GM12891 (cell line): ENCODE measurements around the gene GLP2R.

Experiments used
- POLR2A ChIP-seq: IDR thresholded peaks from 2 replicates; pipeline ENCODE4 v1.6.1; 2011; ENCODE audit warnings: low read depth, low read length, control low read depth
- POLR2AphosphoS5 ChIP-seq: IDR thresholded peaks from 2 replicates; pipeline ENCODE4 v1.6.1; 2011; ENCODE audit warnings: low read depth, low read length, control low read depth
- TAF1 ChIP-seq: IDR thresholded peaks from 2 replicates; pipeline ENCODE4 v1.6.1; 2011; ENCODE audit warnings: low read depth, low read length, control low read depth

DNA sequence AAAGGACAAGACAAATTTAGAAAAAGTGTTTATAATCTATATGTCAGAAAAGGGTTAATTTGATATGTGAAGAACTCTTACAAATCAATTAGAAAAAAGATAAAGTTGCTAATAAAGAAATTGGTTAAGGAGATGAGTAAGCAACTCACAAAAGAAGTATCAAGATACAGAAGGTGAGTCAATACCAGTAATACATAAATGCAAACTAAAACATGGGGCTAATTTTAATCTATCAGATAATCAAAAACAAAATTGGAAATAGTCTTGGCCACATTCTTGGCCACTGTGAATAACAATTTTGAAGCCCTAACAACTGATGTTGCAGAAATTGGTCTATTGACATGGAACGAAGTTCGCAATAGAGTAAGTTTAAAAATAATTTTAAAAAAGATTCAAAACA, 41.2 kb upstream of the GLP2R start:
- TF ChIP-seq POLR2AphosphoS5 (no peak), POLR2A (no peak), TAF1 (no peak)
